Upper lobe of right lung (tissue), 1 donor: Measurements from ENCODE around the gene LTO1. TPM values are rescaled to one million over a fixed set of nuclear protein-coding genes. Genes with fewer than 3 reads are reported as not detected.

Experiments
- ATAC-seq: fragments of 200-7000 bp; cut with Tn5 transposase; one replicate; pipeline ENCODE4 v1.9.1; 2020; ENCODE audit warnings: mild to moderate bottlenecking, moderate library complexity
- DNase-seq: peaks from one replicate; pipeline ENCODE4 v3.0.0-alpha.2; 2020
- H3K27ac ChIP-seq: fragments of 200-600 bp; one replicate; pipeline ENCODE4 v1.8.0; 2022
- H3K27me3 ChIP-seq: fragments of 200-600 bp; one replicate; pipeline ENCODE4 v1.8.0; 2022; ENCODE audit warnings: mild to moderate bottlenecking
- H3K36me3 ChIP-seq: fragments of 200-600 bp; one replicate; pipeline ENCODE4 v1.8.0; 2022
- H3K4me1 ChIP-seq: fragments of 200-600 bp; one replicate; pipeline ENCODE4 v1.8.0; 2022
- H3K4me3 ChIP-seq: fragments of 200-600 bp; one replicate; pipeline ENCODE4 v1.8.0; 2022; ENCODE audit warnings: mild to moderate bottlenecking
- H3K9me3 ChIP-seq: fragments of 200-600 bp; one replicate; pipeline ENCODE4 v1.8.0; 2022
- intact Hi-C: fragments of 100-400 bp; cut with DNase I; formaldehyde crosslinking; loops from one replicate; pipeline ENCODE4 v1.11.0; 2022
- total RNA-seq: library from RNA; stranded (reverse); fragmentation: NEBNext Ultra II Directional; extraction: Animal tissue kit (Norgen Biotek cat#: 25700); gene quantifications from one replicate; pipeline ENCODE4 v1.2.1, GENCODE V29; 2021
- TF ChIP-seq, protein P1 (sequence below): fragments of 200-600 bp; IDR thresholded peaks from one replicate; pipeline ENCODE4 v1.8.0; 2022; ENCODE audit warnings: antibody characterized with exemption
- donor health status: DM: no; HTN: yes; CAD: no; lungs with severe emphysema.

LTO1 gene
- total RNA-seq, 1 donor from 2014 or later = 25.7 TPM

DNA sequence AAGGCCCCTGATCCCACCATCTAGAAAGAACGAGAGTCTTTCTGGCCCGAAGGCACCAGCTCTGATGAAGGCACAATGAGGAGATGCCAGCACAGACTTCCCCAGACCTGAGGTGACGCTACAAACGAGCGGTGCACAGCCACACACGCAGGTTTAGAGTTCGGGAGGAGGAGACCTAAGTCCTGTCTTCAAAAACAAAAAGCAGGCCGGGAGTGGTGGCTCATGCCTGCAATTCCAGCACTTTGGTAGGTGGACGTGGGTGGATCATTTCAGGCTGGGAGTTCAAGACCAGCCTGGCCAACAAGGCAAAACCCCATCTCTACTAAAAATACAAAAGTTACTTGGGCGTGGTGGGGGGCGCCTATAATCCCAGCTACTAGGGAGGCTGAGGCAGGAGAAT is 9.5 kb downstream of the LTO1 start:
- intact Hi-C loops = no loop called here
- Histone ChIP-seq H3K9me3 (no peaks in the 10 kb centered on the region), H3K27ac (no peak overlapping the region), H3K4me3 (no peak overlapping the region), H3K27me3 (no peaks in the 10 kb centered on the region), H3K4me1 (no peaks in the 10 kb centered on the region), H3K36me3 (peaks cover 63% of the 10 kb centered on the region)
- TF ChIP-seq, protein P1, sequence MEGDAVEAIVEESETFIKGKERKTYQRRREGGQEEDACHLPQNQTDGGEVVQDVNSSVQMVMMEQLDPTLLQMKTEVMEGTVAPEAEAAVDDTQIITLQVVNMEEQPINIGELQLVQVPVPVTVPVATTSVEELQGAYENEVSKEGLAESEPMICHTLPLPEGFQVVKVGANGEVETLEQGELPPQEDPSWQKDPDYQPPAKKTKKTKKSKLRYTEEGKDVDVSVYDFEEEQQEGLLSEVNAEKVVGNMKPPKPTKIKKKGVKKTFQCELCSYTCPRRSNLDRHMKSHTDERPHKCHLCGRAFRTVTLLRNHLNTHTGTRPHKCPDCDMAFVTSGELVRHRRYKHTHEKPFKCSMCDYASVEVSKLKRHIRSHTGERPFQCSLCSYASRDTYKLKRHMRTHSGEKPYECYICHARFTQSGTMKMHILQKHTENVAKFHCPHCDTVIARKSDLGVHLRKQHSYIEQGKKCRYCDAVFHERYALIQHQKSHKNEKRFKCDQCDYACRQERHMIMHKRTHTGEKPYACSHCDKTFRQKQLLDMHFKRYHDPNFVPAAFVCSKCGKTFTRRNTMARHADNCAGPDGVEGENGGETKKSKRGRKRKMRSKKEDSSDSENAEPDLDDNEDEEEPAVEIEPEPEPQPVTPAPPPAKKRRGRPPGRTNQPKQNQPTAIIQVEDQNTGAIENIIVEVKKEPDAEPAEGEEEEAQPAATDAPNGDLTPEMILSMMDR = no peak
- DNase-seq (peak; percentile 42), ATAC-seq (no peak)

DNA sequence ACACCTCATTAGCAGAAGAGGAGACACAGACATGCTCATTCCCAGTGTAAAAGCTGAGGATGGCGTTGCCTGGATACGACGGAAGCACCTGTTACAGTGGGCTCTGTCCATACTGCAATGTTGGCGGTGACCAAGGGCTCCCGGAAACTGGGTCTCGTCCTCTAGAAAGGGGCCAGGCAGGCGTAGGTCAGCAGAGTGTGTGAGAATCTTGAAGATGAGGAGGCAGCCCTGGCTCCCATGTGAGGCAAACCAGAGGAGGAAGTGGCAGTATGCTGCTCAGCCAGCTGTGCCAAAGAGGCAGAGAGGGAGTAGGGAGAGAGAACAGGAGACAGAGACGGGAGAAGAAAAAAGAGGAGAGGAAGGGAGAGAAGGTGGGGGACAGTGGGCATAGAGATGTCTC is 10.3 kb downstream of the LTO1 start:
- Histone ChIP-seq H3K27ac (no peak overlapping the region), H3K4me3 (no peak overlapping the region), H3K9me3 (no peaks in the 10 kb centered on the region), H3K27me3 (no peaks in the 10 kb centered on the region), H3K36me3 (peaks cover 60% of the 10 kb centered on the region), H3K4me1 (no peaks in the 10 kb centered on the region)
- TF ChIP-seq, protein P1 = no peak
- intact Hi-C loops = no loop called here
- ATAC-seq = no peak
- peak; percentile 46 for DNase-seq

DNA sequence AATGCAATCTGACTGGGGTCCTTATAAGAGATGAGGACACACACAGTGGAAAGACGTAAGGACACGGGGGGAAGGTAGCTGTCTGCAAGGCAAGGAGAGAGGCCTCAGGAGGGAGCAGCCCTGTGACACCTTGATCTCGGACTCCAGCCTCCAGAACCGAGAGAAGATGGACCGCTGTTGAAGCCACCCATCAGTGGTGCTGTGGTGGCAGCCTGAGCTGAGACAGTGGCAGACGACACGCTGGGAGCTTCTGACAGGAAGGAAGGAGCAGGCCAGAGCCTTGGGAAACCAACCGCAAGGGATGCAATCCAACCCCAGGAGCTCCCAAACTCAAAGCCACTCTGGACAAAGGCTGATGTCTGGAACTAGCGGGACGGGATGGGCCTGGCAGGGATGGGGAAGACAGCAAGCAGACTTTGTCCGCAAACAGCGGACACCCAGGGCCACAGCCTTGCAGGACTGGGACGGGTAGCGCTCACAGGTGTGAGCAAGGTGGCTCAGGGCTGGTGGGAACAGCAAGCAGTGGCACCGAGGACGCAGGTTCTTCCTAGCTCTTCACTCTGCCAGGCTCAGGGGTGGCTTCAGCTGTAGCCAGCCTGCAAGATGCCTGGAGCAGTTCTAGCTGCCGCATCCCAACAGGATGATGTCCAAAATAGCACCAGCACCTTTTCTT is 10.9 kb downstream of the LTO1 start:
- H3K4me1 ChIP-seq = no peaks in the 10 kb centered on the region
- no peak overlapping the region for H3K27ac ChIP-seq
- no peak overlapping the region for H3K4me3 ChIP-seq
- no peaks in the 10 kb centered on the region for H3K9me3 ChIP-seq
- intact Hi-C loops = no loop called here
- H3K36me3 ChIP-seq = peaks cover 57% of the 10 kb centered on the region
- TF ChIP-seq, protein P1 = no peak
- ATAC-seq = no peak
- no peaks in the 10 kb centered on the region for H3K27me3 ChIP-seq
- DNase-seq = peak; percentile 48

DNA sequence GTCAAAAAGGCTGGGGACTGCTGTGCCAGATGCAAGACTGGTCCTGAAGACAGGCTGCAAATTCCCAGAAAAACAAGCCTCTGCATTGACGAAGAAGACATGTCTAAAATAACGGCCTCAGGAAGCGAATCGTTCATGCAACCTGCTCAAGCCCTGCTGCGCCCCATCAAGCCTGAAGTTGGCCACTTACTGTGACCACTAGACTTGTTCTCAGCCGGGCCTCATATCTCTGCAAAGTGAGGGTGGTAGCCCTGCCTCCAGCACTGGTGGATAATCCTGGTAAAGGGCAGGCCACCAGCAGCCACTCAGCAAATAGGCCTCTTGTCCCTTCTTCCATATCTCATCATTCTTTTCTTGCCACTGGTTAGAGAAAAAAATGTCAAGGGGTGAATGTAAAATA is 11.8 kb downstream of the LTO1 start:
- DNase-seq (no peak), ATAC-seq (no peak)
- intact Hi-C loops = no loop called here
- no peaks in the 10 kb centered on the region for H3K4me1 ChIP-seq
- no peaks in the 10 kb centered on the region for H3K9me3 ChIP-seq
- H3K36me3 ChIP-seq = peaks cover 52% of the 10 kb centered on the region
- no peaks in the 10 kb centered on the region for H3K27me3 ChIP-seq
- H3K27ac ChIP-seq = no peak overlapping the region
- no peak overlapping the region for H3K4me3 ChIP-seq
- TF ChIP-seq, protein P1 = no peak

DNA sequence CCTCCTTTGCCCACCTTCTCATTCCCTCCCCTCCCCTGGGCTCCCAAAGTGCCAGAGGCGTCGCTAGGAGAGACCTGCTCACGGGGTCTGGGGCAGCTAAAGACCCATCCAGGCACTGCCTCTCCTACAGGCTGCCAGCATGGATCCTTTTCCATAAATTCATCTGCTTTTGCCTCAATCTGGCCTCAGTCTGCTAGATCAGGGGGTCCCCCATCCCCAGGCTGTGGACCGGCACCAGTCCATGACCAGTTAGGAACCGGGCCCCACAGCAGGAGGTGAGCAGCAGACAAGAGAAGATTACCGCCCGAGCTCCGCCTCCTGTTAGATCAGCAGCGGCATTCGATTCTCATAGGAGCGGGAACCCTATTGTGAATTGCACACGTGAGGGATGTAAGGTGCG is 12.3 kb downstream of the LTO1 start:
- no peaks in the 10 kb centered on the region for H3K9me3 ChIP-seq
- no peak overlapping the region for H3K27ac ChIP-seq
- TF ChIP-seq, protein P1 = no peak
- ATAC-seq (no peak), DNase-seq (peak; percentile 27)
- no peaks in the 10 kb centered on the region for H3K27me3 ChIP-seq
- H3K36me3 ChIP-seq = peaks cover 52% of the 10 kb centered on the region
- H3K4me1 ChIP-seq = no peaks in the 10 kb centered on the region
- intact Hi-C loops = no loop called here
- no peak overlapping the region for H3K4me3 ChIP-seq
